ENCODE data around the gene WASF2.
"Not testable (repeated sequence)": the region's sequence is repeated elsewhere in the genome, so short reads cannot be mapped to it uniquely, and the experiment has no call there.

The WASF2 gene

GRCh38 chr1:27489973-27490741 is at the start of gene WASF2:
Gene WASF2 (minus strand): TSS chr1:27490167. CDS start chr1:27428890, 61,277 bp downstream.
- DNase-seq (ENCODE audit: low spot score) = peak; percentile 96

- DNase-seq (ENCODE audit: low spot score) = no peak
These were observed 48.8 kb upstream of the WASF2 start for GRCh38 chr1:27538793-27539192.

- not testable (repeated sequence) for DNase-seq (ENCODE audit: low spot score)
These were observed 48.3 kb upstream of the WASF2 start for GRCh38 chr1:27538305-27538676.

- DNase-seq (ENCODE audit: low spot score) = no peak
These were observed 46.8 kb upstream of the WASF2 start for GRCh38 chr1:27536767-27537166.

GRCh38 chr1:27536010-27536757 is 46.2 kb upstream of the WASF2 start:
- DNase-seq (ENCODE audit: low spot score) = no peak

- DNase-seq (ENCODE audit: low spot score) = no peak
These were observed 45.4 kb upstream of the WASF2 start for GRCh38 chr1:27535386-27535785.

- no peak for DNase-seq (ENCODE audit: low spot score)
These were observed 42.2 kb upstream of the WASF2 start for GRCh38 chr1:27531959-27532685.

- no peak for DNase-seq (ENCODE audit: low spot score)
These were observed 40.2 kb upstream of the WASF2 start for GRCh38 chr1:27530192-27530591.

- DNase-seq (ENCODE audit: low spot score) = no peak
These were observed 39.7 kb upstream of the WASF2 start for GRCh38 chr1:27529704-27530018.

GRCh38 chr1:27528818-27529703 is 39.1 kb upstream of the WASF2 start:
- no peak for DNase-seq (ENCODE audit: low spot score)

GRCh38 chr1:27527890-27528817 is 38.2 kb upstream of the WASF2 start:
- DNase-seq (ENCODE audit: low spot score) = peak; percentile 80

- DNase-seq (ENCODE audit: low spot score) = peak; percentile 75
These were observed 37.4 kb upstream of the WASF2 start for GRCh38 chr1:27527223-27527889.

- DNase-seq (ENCODE audit: low spot score) = no peak
These were observed 36.7 kb upstream of the WASF2 start for GRCh38 chr1:27526569-27527222.

- peak; percentile 85 for DNase-seq (ENCODE audit: low spot score)
These were observed 35.6 kb upstream of the WASF2 start for GRCh38 chr1:27525296-27526272.

GRCh38 chr1:27523337-27524020 is 33.5 kb upstream of the WASF2 start:
- DNase-seq (ENCODE audit: low spot score) = no peak

- DNase-seq (ENCODE audit: low spot score) = no peak
These were observed 32.7 kb upstream of the WASF2 start for GRCh38 chr1:27522432-27523336.

Data from germinal center (tissue), 1 donor.